Measurements from ENCODE around the gene DLG3.

- TF ChIP-seq CTCF (optimal IDR thresholded peaks at IDR 0.05 in 1 of 3, IDR thresholded peaks at IDR 0.05 in 1 of 3, conservative IDR thresholded peaks at IDR 0.05 in 1 of 3; ENCODE audit: extremely low read depth in 1 of 3, insufficient read depth in 2 of 3, low read length in 3 of 3) (peak in 2 of 3 experiments; percentile 14 to 30), EZH2 (IDR thresholded peaks at IDR 0.05; ENCODE audit: low read length) (no peak)
These were observed 21.7 kb upstream of the DLG3 start, which contains the start of gene GDPD2 for GRCh38 chrX:70422851-70423341.

Data from keratinocyte (primary cell).